Panc1 (cell line): ENCODE results near the gene ACSL6.

ENCODE experiments used
- POLR2AphosphoS5 ChIP-seq: IDR thresholded peaks from 2 replicates; pipeline ENCODE4 v1.6.1; 2012; ENCODE audit warnings: mild to moderate bottlenecking, low read depth, low read length, moderate library complexity
- REST ChIP-seq, 2 experiments: IDR thresholded peaks; 2 replicates each; pipeline ENCODE4 v1.6.1; 2011 to 2012; ENCODE audit warnings: low read depth in 2 of 2, control low read depth in 1 of 2, low read length in 1 of 2, mild to moderate bottlenecking in 1 of 2, moderate library complexity in 1 of 2; ENCODE audit not compliant: insufficient read depth in 1 of 2
- SIN3A ChIP-seq: IDR thresholded peaks from 2 replicates; pipeline ENCODE4 v1.6.1; 2012; ENCODE audit warnings: low read depth, mild to moderate bottlenecking, low read length, moderate library complexity, borderline replicate concordance; ENCODE audit not compliant: insufficient read depth
- TCF7L2 ChIP-seq: IDR thresholded peaks from 2 replicates; pipeline ENCODE4 v1.6.1; 2011; ENCODE audit warnings: mild to moderate bottlenecking, low read depth, low read length, inconsistent platforms
- TF ChIP-seq, protein P1 (sequence below): fragments of 450-650 bp; IDR thresholded peaks from 2 replicates; pipeline ENCODE4 v1.5.1; 2017; ENCODE audit warnings: mild to moderate bottlenecking

DNA sequence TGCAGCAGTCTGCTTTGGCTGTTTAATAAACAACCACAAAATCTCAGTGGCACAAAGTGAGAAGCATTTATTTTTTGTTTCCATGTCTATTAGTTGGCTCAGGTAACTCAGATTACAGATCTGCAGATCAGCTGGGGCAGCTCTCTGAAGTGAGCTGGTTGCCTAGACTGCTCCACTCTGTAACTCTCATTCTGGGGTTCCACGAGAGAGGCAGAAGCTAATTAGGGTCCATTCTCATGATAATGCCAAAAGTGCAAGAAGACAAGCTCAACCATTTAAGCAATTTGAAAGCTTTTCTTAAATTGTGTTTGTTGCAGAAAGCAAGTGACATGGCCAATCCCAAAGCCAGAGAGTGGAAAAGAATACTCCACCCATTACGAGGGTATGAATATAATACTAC is 79.2 kb downstream of the ACSL6 start:
- TF ChIP-seq, protein P1, sequence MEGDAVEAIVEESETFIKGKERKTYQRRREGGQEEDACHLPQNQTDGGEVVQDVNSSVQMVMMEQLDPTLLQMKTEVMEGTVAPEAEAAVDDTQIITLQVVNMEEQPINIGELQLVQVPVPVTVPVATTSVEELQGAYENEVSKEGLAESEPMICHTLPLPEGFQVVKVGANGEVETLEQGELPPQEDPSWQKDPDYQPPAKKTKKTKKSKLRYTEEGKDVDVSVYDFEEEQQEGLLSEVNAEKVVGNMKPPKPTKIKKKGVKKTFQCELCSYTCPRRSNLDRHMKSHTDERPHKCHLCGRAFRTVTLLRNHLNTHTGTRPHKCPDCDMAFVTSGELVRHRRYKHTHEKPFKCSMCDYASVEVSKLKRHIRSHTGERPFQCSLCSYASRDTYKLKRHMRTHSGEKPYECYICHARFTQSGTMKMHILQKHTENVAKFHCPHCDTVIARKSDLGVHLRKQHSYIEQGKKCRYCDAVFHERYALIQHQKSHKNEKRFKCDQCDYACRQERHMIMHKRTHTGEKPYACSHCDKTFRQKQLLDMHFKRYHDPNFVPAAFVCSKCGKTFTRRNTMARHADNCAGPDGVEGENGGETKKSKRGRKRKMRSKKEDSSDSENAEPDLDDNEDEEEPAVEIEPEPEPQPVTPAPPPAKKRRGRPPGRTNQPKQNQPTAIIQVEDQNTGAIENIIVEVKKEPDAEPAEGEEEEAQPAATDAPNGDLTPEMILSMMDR = no peak
- TF ChIP-seq TCF7L2 (no peak), POLR2AphosphoS5 (no peak), SIN3A (no peak), REST (IDR thresholded peaks at IDR 0.05; ENCODE audit: insufficient read depth in 1 of 2, low read depth in 2 of 2, low read length in 1 of 2) (no peak)
